GM18951 (cell line): ENCODE data around the gene SURF4.
A peak's percentile ranks its signal among the peaks of the same experiment; 100 is the strongest.
"Not testable (repeated sequence)": the region's sequence is repeated elsewhere in the genome, so short reads cannot be mapped to it uniquely, and the experiment has no call there.

Experiments
- POLR2A ChIP-seq: IDR thresholded peaks from 4 replicates; pipeline ENCODE4 v1.6.1; 2011; ENCODE audit warnings: mild to moderate bottlenecking; ENCODE audit not compliant: insufficient read length, insufficient read depth; ENCODE audit errors: extremely low read depth
- in situ Hi-C: fragments of 300-500 bp; cut with MboI; formaldehyde crosslinking; loops from one replicate; pipeline ENCODE4 v1.12.0; 2022; ENCODE audit warnings: low sequenced_read_pairs, mixed read lengths, inconsistent platforms; ENCODE audit not compliant: unreplicated experiment

The SURF4 gene

GRCh38 chr9:133335924-133336811 is 39.7 kb downstream of the SURF4 start, which contains the start of gene SURF6:
SURF6 (minus strand) TSS chr9:133336188; CDS start chr9:133336132, 56 bp downstream.
- in situ Hi-C loops = no loop called here

DNA sequence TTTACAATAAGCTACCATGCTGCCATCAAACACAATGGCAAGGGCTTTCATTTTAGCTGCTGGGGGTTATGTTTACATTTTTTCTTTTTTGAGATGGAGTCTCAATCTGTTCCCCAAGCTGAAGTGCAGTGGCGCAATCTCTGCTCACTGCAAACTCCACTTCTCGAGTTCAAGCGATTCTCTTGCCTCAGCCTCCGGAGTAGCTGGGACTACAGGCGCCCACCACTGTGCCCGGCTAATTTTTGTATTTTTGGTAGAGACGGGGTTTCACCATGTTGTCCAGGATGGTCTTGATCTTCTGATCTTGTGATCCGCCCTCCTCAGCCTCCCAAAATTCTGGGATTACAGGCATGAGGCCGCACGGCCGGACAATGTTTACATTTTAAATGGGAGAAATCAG is 41.0 kb downstream of the SURF4 start:
- in situ Hi-C loops = not testable (repeated sequence)

More at GRCh38 chr9:133335924-133336811, 39.7 kb downstream of the SURF4 start, which contains the start of gene SURF6:
- TF ChIP-seq POLR2A = peak; percentile 84

DNA sequence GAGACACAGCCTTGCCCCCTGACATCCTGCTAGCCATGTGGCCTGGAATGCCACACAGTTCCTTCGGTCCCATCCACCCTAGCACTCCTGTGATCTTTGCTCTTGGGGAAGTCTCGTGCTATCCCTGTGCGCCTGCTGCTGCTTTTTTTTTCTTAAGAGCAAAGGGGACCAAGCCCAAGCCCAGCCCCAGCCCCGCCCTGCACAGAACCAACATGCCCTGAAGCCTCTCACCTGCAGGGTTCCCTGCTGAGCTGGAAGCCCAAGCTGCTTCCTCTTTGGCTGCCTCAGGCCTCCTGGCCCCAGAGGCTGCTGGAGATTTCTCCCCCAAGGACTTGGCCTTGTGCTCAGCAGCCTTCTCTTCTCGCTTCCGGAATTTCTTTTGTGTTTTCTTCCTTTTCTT is 41.7 kb downstream of the SURF4 start:
- TF ChIP-seq POLR2A = no peak
- in situ Hi-C loops = no loop called here

DNA sequence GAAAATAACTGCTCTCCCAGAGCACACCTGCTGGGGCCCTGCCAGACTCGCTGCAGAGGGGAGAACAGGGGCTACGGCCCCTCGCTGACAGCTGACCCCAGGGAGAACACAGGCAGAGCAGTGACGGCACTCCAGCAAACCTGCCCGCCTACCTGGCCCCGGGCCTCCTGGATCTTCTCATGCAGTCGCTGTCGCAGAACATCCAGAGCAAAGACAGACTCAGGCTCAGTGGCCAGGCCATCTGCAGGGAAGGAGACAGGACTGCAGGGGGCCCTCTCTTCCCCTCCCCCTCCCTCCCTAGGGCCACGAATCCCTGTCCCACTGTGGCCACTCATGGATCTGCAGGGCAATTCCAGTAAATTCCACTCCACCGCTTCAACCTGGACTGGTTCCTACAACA is 42.3 kb downstream of the SURF4 start:
- no peak for TF ChIP-seq POLR2A
- in situ Hi-C loops = no loop called here

DNA sequence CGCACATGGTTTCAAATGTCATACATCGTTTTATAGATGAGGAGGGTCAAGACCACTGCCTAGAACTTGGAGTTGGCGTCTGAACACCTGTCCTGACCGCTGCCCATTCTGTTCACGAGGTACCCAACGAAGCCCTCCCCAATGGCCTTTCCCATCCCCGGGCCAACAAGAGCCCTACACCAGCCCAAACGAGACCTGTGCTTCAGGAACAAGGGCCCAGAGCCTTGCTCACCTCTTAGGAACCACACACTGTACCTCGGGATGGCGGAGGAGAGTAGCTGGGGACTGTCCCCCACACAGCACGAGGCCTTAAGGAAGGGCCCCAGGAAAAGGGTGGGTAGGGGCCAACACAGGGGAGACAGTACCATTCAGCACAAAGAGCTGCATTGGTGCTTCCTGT is 42.8 kb downstream of the SURF4 start:
- in situ Hi-C loops = no loop called here
- no peak for TF ChIP-seq POLR2A

DNA sequence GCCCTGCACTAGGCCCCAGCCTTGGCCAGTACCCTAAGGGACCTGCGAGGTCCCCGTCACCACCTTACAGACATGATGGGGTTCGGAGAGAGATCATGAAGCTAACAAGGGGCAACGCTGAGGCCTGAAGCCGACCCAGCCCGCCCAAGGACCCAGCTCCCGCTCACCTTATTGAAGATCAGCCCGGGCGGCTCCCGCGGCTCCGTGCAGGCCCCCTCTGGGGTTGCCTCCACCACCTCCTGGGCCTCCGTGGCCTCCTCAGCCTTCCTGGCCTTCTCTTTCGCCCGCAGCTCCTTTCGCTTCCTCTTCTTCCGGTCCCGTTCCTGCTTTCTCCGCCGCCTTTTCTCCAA is 43.5 kb downstream of the SURF4 start:
- no peak for TF ChIP-seq POLR2A
- in situ Hi-C loops = no loop called here

DNA sequence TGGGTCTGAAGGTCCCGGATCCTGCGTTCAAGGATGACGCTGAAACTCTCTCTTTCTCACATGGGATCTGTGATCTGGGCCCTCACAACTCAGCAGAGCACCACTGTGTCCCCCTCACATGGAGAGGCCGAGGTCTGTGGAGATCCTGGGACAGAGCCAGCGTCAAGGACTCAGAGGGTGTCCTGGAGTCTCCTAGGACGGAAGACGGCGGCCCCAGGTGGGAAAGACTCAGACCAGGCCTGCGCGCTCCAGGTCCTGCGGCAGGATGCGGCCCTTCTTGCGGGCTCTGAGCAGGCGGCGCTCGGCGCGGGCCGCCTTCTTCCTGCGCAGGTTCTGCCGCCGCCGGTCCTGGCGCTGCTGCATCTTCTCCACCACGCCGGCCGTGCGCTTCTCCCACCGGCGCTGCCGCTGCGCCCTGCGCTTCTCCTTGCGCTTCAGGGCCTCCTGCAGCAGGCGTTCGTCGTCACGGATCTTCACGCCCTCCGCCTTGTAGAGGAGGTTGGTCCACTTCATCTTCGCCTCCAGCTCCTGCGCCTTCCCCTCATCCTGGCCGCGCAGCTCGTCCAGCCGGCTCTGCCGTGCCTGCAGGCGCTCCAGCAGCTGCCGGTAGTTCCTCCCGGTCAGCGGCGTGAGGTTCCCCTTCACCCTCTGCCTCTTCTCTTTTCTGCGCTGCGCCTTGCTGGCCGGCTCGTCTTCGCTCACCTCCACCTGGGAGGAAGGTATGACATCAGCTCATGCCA is 44.0 kb downstream of the SURF4 start:
- in situ Hi-C loops = no loop called here
- no peak for TF ChIP-seq POLR2A

- in situ Hi-C loops = no loop called here
Measured at GRCh38 chr9:133331221-133331620, 44.6 kb downstream of the SURF4 start.

DNA sequence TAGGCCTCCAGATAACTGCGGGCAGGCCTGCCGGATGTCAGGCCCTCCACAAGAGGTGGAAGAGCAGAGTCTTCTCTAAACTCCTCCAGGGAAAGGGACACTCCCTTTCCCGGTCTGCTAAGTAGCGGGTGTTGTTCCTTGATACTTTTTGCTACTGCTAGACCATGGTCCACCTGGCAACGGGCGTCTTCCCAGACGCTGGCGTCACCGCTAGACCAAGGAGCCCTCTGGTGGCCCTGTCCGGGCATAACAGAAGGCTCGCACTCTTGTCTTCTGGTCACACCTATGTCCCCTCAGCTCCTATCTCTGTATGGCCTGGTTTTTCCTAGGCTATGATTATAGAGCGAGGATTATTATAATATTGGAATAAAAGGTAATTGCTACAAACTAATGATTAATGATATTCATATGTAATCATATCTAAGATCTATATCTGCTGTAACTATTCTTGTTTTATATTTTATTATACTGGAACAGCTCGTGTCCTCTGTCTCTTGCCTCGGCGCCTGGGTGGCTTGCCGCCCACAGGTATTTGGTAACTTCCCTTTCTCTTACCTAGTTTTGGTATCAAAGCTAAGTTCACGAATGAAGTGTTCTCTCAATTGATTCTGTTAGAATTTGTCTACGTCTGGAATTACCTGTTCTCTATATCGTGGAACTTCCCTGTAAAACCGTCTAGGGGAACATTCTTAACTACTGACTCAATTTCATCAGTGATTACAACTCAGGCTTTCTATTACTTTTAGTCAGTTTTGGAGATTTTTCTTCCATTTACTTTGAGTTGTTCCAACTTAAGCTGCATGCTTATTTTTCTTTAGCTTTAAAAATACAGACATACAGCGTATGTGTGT is 46.3 kb downstream of the SURF4 start:
- in situ Hi-C loops = not testable (repeated sequence)

More at GRCh38 chr9:133331221-133331620, 44.6 kb downstream of the SURF4 start:
- TF ChIP-seq POLR2A = no peak

DNA sequence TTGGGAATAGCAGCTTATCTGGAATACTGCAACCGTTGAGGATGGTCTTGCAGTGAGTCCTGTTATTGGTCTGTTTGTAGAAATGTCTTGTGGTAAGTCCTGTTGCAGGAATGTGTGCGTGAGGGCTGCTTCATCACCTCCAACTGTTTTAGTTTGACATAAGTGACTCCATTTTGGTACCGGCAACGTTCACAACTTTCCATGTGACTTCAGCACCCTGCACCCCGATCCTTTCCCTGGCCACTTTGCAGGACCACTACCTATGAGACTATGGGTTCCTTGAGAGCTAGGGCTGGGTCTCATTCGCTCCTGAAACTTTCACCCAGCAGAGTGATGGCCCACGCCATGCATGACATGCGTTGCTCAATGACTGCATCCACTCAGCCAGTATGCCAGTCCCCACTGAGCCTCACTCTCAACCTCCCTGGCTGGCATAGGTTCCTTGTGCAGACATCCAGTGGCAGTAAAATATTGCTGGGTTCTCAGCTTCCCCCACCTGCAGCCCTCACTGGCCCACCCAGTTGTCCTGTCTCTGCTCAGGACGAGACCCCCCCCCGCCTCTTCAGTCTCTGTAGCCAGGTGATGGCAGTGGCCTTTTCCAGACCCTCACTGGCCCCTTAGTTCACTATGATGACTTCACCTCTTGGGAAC is 47.9 kb downstream of the SURF4 start:
- in situ Hi-C loops = no loop called here
- no peak for TF ChIP-seq POLR2A

DNA sequence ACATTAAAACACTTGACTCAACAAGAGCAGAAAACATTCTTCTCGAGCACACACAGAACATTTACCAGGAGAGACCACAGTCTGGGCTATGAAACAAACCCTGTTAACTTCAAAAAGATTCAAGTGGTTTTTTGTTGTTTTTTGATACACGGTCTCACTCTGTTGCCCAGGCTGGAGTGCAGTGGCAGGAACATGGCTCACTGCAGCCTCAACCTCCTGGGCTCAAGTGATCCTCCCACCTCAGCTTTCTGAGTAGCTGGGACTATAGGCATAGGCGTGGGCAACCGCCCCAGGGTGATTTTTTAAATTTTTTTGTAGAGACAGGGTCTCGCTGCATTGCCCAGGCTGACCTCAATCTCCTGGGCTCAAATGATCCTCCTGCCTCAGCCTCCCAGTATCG is 48.8 kb downstream of the SURF4 start:
- in situ Hi-C loops = not testable (repeated sequence)

DNA sequence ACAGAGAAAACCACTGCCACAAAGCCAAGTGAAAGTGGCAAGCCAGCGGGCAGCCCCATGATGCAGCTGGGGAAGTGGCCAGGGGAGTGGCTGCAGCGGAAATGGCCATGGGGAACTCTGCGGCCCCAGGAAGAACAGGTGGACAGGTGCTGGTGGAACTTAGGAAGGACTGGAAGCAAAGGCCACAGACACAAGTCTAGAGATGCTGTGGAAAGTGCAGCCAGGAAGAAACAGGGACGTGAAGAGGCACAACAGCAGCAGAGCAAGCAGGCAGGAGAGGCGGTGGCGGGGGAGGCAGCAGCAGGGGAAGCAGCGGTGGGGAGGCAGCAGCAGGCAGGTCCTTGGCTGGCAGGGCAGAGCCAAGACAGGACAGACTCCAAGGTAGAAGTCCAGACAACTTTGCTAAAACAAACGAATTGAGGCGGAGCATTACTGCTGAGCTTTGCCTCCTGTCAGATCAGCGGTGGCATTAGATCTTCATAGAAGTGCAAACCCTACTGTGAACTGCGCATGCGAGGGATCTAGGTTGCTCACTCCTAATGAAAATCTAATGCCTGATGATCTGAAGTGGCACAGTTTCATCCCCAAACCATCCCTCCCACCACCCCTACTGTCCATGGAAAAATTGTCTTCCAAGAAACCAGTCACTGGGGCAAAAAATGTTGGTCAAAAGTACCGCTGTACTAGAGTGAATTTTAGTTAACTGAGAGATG is 51.7 kb downstream of the SURF4 start:
- TF ChIP-seq POLR2A = no peak
- in situ Hi-C loops = no loop called here
